Measurements from ENCODE around the gene SLC9A3.
"Not testable (repeated sequence)": the region's sequence is repeated elsewhere in the genome, so short reads cannot be mapped to it uniquely, and the experiment has no call there.

SLC9A3 gene

DNA sequence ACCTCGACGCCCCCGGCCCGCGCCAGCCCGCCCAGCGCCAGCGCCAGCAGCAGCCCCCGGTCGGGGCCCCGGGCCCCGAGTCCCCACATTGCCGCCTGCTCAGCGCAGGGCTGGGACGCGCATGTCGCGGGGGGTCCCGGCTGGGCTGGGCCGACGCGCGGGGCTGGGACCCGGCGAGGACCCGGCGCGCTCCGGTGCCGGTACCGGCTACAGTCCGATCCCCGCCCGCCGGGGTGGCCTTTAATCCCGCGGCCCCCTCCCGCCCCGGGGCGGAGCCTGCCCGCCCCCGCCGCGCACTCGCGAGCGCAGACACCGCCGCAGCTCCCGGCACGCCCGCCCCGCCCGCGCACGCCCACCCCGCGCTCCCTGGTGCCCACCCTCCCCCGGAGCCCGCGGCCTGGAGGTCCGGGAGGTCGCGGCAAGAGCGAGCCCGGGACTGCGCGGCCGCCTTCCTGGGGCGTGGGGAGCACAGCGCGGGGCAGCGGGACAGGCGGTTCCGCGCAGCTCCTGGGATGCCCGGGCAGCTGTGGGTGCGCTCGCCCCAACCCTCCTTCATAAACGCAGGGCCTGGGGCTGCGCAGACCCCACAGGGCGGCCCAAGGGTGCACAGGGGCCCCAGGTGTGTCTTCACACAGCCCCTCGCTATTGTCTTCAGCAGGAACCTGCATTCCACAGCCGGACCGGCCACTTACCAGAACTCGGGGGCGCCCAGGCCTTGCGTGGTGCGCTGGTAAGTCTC is at the start of gene SLC9A3:
TSS of gene SLC9A3 (minus strand) at position 216 of the 739 bp plus-strand sequence.
- no peak for DNase-seq

DNA sequence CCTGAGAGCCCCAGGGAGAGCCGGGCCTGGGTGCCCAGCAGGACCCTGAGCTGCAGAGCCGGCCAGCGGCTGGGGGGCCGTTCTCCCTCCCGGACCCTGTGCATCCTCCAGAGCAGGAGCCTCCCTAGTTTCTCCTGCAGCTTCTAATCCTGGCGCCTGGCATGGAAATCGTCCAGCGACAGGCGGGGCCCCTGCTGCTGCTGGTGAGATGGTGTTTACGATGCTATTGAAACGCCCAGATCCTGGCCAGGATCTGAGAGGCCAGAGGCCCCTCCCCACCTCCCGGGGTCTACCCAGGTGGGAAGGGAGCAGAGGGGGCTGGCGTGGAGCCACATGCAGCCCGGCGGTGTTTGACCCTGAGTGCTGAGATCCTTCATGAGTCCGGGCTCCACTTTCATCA is 49.7 kb upstream of the SLC9A3 start:
- no peak for DNase-seq

DNA sequence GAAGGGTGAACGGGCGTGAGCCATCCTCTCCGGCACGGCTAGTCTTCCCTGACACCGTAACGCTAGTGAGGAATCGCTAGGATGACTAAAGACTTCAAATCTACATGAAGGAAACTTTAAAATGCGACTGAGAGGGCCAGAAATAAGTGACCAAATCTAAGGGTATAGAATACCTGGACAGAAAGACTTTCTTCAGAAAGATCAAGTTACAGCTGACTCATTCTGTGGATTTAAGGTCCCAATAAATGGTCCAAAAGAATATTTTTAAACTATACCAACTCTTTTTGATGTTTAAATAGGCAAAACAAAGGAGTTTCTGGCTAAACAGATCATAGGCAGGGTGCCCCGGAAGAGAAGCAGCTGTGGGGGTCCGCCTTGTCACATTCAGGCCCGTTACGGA is 49.0 kb upstream of the SLC9A3 start:
- DNase-seq, result no peak

DNA sequence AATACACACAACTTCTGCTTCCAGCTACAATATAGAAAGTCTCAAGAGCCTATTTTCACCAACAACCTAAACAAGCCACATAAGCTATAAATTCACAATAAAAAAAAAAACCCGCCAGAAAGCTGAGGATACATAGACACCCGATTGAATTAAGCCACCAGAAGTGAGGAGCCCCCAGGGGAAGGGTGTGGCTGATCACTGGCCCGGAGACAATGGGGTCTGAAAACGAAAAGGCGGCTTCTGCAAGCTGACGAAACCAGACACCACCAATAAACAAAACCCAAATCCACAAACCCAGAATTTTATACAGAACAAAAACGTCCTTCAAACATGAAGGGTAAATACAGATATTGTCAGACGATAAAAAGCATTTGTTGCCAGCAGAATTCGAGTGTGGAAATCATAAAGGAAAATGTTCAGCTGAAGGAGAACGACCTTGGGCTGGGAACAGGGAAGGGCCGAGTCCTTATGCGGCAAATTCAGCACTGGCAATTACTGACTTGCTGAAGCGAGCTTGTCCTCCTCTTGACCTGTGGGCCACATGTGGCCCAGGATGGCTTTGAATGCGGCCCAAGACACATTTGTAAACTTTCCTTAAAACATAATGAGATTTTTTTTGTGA is 48.3 kb upstream of the SLC9A3 start:
- no peak for DNase-seq

DNA sequence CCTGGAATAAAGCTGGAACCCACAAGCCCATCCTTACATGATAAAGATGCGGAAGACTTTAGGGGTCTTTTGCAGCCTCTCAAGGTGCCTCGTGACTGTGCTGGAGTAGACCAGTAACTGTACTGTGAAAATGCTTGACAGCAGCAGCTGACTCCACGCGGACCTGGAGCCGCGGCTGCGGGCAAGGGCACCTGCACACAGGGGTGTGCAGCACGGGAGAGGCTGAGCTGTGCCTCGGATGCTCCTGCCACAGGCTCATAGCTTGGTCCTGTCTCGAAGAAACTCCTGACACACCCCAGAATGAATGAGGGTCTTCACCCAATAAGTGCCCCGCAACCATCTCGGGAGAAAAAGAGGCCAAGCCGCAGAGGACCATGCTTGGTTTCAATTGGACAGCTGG is 47.5 kb upstream of the SLC9A3 start:
- DNase-seq, result no peak

DNA sequence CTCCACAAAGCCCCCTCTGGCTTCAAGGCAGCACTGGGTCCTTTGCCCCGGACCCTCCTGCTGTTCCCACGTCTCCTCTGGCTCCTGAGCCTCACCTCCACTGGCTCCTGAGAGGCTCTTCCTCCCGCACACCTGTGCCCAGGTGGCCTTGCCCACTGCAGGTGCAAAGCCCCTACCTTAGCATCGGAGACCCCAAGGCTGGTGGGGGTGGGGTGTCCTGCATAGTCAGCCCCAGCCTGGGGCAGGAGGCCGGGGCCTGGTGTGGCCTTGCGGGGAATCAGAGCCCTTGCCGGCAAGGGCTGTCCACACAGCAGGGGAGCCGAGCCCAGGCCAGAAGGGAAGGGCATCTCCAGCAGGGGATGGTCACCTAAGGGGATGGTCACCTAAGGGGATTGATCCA is 46.6 kb upstream of the SLC9A3 start:
- DNase-seq, result no peak

DNA sequence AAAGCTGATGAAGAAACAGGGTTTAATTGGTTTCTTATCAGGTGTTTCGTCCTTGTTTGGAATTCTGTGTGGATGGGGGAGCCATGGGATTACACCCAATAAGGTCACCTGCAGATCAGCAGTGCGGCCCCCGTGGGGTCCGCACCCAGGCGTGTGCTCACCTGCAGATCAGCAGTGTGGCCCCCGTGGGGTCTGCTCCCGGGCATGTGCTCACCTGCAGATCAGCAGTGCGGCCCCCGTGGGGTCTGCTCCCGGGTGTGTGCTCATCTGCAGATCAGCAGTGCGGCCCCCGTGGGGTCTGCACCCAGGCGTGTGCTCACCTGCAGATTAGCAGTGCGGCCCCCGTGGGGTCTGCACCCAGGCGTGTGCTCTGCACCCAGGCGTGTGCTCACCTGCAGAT is 46.2 kb upstream of the SLC9A3 start:
- no peak for DNase-seq

DNA sequence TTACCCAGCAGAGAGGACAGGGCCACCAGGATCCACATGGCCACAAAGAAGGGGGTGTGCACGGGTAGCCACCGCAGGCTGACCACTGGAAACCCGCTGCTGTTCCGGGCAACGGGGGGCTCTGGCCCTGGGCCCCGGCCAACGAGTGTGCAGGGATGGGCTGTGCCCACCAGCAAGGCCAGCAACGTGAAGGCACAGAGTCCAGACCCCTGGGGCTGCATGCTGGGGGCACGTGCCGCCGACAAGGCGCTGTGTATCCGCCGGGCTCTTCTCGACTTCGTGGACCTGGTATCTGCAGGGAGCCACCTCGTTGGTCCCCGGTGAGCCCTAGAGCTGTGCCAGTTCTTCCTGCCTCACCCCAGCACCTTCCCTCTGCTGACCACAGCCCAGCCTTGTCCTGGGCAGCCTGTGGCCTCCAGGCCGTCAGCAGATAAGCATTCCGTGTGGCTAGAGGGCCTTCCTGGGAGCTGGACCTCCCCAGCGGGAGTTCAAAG is 45.7 kb upstream of the SLC9A3 start:
- DNase-seq, result no peak

DNA sequence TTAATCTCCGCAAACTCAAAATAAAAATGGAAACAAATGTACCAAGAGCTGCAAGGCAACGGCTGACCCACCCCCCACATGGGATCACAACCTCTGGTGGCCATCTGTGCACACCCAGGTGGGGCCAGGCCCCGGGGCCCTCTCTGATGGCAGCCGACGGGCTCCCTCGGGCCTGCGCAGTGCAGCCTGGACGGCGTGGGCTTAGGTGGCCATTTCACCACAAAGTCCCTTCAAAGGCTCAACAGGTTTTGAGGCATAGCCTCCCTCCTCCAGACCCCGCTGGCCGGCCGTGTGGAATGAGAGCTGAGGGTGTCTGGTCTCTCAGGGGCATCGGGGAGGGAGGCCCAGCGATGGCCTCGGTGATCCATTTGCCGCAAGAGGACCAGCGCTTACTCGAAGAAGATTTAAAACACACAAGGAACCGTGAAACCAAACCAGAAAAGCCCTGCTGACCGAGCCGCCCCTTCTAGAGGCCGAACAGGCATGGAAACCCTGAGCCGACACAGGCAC is 45.2 kb upstream of the SLC9A3 start:
- DNase-seq, result no peak

DNA sequence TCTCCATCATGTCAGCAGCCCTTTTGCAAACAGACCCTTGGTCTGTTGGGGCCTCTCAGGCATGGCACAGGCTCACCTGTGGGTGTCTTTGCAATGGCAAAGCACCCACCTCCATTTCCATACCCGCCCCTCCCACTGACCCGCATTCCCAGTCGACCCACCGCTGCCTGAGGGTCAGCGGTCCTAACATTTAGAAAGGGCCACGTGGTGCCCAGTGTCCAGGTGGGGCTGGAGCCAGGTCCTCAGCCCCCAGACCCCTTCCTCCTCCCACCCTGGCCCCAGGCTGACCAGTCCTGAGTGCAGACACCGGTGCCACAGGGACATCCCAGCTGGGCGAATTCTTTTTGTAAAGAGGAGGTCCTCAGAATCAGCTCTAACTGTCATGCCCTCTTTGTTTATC is 44.6 kb upstream of the SLC9A3 start:
- DNase-seq, result no peak

DNA sequence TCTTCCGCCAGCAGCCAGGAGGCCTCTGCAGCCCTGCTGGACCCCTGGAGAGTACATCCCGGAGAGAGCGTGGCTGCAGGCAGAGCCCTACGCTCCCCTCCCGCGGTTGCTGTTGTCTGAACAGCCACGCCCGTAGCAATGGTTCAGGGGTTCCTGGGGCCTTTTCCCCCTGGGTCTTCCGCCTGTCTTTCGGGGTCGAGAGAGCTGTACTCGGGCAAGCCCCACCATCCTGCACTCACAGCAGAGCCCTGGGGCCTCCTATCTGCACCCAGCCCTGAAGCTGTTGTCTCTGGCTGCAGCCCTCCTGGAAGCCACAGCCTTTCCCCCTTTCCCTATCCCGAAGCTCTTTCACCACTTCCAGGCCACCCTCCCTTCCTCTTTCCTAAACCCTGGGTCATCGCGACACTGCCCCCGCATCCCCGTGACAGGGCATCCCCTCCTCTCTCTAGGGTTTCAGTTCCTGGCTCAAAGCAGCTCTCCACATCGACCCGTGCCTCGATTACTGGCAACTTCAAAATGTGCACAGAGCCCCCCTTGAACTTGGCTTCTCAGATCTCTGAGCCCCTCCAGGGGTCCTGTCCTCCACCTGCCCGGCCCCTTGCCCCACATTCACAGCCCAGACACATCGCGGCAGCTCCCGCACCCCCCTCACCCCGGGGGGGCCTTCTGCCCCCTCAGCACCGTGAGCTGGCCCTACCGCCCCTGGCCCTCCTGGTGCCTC is 44.0 kb upstream of the SLC9A3 start:
- no peak for DNase-seq

DNA sequence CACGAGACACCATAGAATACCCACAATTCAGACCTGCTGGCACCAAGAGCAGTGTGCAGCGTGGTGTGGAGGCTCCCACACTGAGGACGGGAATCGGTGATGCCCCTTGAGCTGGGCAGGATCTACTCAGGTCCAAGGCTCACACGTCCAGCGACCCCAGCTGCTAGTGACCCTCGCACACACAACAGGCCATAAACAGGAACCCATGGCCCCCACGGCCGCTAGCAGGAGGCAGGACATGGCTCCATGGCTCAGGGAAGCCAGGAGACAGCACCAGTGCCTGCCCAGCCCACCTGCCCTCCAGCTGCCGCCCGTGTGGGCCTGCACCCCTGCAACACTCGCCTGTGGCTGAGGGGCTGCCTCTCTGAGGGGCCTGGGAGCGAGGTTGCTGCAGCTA is 43.4 kb upstream of the SLC9A3 start:
- no peak for DNase-seq

DNA sequence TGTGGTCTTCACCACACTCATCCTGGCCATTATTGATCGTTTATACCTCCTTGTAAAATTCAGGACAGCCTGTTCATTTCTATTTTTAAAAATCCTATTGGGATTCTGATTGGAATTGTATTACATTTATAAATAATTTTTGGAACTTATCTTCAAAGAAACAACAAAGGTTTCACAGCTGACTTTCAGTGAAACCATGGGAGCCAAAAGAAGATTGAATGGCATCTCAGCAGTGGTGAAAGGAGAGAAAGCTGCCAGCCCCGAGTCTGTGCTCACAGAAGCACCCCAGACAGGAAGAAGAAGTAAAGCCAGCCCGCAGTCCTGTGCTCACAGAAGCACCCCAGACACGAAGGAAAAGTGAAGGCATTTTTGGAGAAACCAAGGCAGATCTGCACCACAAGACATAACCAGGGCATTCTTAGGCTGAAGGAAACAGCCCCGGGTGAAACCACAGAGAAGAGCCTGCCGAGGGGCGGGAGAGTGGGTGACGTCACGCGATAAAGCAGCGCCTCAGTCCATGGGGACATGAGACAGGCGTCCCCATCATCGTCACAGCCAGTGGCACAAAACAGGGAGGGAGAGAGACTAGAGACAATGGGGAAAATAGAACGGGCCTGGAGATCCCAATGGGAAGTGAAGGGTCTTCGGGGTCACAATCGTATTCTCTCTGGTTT is 42.5 kb upstream of the SLC9A3 start:
- DNase-seq, result peak; percentile 4

DNA sequence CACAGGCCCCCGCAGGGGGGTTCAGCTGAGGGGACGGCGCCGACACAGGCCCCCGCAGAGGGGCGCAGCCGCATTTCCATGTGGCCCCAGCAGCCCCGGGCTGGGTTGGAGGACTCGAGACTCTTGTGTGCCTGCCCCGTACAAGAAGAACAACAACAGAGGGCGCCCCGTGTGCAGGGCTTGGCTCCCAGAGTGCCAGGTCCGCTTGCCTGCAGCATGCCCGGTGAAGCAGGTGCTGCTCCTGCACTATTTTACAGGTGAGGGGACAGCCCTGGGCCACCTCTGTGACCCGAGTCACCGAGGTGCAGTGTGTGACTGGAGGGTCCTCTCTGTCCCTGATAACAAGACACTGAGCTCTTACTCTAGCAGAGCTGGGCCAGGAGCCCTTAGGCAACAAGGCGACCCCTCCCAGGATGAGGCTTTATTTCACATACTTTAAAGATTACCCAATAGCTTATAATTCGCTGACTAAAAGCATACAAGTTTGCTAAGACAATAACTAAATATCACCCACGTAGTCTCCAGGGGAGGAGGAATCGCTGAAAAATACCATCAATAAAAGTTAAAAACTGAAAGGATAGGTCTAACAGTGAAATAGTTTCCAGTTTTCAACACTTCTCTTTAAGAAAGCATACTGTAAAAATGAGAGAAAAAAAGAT is 41.7 kb upstream of the SLC9A3 start:
- DNase-seq, result no peak

DNA sequence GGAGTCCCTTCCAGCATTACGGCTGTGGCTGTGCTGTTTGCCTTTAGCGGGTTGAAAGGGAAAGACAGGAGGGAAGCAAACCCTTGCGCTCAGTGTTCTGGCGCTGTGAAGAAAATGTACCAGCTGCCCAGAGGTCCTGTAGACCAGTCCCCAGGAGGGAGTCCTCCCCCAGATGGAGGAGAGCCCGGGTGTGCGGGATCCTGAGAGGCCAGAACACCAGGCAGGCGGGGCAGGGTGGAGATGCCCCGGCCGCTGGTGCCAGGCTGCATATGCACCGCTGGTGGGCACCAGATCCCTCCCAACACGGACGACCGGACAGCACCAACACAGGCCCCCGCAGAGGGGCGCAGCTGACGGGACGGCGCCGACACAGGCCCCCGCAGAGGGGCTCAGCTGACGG is 37.2 kb upstream of the SLC9A3 start:
- no peak for DNase-seq

DNA sequence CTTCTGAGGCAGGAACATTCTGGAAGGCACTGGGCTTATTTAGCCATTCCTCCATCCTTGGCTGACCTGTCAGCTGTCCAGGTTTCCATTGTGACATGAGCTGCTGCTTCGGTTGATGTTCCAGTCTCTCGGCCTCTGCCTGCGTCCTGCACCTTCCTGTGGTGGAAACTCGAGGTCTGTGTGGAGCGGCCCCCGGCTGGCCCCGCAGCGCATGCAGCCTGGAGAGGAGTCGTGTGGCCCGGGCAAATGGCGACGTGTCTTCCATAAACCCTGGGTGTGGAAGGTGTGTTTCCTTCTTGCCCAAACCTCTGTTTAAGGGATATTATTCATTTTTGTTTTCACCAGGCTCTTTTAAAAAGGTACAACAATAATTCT is 36.5 kb upstream of the SLC9A3 start:
- DNase-seq, result no peak

DNA sequence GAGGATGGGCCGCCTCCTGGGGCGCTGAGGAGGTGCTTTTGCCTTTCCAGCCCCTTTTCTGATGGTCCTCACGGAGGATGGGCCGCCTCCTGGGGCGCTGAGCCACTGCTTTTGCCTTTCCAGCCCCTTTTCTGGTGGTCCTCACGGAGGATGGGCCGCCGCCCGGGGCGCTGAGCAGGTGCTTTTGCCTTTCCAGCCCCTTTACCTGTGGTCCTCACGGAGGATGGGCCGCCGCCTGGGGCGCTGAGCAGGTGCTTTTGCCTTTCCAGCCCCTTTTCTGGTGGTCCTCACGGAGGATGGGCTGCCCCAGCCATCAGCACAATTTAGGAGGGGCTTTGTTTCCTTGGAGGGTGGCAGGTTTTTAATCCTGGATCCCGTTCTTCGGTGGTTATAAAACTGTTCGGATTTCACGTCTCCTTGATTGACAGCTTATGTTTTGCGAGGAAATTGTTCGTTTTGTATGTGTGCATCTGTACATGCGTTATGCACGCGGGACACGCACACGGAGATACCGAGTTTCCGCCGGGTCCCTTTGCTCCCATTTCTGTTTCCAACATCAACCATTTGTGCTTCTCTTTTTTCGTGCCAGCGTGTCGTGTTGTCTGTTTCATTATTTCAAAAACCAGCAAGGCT is 34.7 kb upstream of the SLC9A3 start:
- DNase-seq, result no peak

DNA sequence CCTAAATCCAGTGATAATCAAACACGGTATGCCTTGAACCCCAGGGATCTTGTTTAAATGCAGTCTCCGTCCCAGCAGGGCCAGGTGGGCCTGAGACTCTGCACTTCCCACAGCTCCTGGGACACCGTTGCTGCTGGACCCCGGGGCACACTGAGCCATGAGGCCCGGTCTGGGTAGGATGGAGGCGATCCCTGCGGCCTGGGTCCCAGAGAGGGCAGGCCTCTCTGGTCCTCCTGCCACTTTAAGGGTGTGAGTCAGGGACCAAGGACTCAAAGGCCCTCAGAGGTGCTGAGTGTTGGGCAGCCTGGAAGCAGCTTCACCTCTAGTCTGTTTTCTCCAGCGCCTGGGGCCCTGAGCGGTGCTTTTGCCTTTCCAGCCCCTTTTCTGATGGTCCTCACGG is 34.1 kb upstream of the SLC9A3 start:
- DNase-seq, result no peak

DNA sequence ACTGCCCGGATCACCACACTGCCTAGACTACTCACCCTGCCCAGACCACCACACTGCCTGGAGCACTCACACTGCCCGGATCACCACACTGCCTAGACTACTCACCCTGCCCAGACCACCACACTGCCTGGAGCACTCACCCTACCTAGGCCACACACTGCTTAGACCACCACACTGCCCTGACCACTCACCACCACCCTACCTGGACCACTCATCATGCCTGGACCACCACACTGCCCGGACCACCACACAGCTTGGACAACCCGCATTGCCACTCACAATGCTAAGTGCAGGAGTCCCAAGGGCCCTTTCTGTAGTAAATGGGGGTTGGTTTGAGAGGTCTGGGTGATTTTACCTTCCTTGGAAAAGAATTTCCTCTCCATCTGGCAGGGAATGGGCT is 33.7 kb upstream of the SLC9A3 start:
- not testable (repeated sequence) for DNase-seq

DNA sequence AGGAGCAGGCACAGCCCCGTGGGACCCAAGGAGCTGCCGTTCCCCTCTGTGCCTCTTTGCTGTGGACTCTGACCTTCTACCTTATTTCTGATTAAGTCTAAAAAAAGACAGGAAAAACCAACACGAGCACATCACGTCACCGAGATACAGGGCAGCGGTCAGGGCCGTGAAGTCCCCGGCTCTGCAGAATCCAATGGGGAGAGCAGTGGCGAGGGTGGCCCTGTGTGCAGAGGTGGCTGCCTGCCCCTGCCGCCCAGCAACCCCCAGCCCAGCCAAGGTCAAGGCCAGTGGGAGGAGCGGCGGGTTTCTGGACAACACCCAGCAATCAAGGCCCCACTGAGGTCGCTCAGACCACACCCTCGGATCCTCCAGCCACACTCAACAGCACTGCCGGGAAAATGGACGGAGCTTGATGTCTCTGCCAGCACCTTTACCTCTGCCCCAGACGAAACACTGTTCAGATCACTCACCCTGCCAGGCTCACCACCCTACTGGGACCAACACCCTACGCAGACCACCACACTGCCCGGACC is 32.7 kb upstream of the SLC9A3 start:
- no peak for DNase-seq

DNA sequence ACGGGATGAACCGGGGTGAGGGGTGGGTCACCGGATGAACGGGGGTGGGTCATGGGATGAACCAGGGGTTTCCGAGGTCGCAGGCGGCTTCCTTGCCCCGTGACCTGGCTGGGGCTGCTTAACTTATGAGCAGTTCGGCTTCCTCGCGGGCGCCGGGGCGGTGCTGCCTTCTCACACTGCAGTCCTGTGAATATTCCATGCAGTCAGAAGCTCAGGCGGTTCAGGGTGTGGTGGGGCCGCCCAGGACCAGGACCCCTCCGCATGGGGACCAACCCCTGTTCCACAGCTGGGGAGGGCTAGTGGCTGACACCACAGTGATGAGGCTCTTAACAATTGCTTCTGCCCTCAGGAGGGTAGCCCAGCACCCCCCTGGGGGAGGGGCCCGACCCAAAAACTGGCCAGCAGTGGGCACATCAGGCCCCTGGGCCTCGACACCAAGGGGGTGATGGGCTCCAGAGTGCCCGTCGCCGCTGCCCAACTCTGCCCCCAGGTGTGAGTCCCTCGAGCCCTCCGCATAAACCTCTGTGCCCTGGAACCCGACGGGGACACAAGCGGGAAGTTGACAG is 30.9 kb upstream of the SLC9A3 start:
- DNase-seq, result no peak

All from OCI-M1 (cell line).